Choroid plexus epithelial cell (primary cell): ENCODE results near the gene PPM1B.
A peak's percentile ranks its signal among the peaks of the same experiment; 100 is the strongest.

Source experiments
- DNase-seq: peaks from one replicate; pipeline ENCODE4 v3.0.0-alpha.2; 2010; ENCODE audit warnings: low read depth
- H3K4me3 ChIP-seq: 2 replicates; pipeline ENCODE4 v1.5.1; 2011; ENCODE audit warnings: low read depth, mild to moderate bottlenecking, control low read depth, low read length, moderate library complexity
- CTCF ChIP-seq: conservative IDR thresholded peaks from 2 replicates; pipeline ENCODE4 v1.5.1; 2011; ENCODE audit warnings: low read depth, mild to moderate bottlenecking, control low read depth, inconsistent platforms, low read length, moderate library complexity

Gene PPM1B

GRCh38 chr2:44163777-44164176, 4.9 kb upstream of the PPM1B start:
- H3K4me3 ChIP-seq: no peak overlapping the region
- no peak for DNase-seq
- TF ChIP-seq CTCF: no peak

GRCh38 chr2:44164617-44165016, 4.1 kb upstream of the PPM1B start:
- H3K4me3 ChIP-seq: no peak overlapping the region
- TF ChIP-seq CTCF: no peak
- no peak for DNase-seq

- TF ChIP-seq CTCF: no peak
- no peak for DNase-seq
- H3K4me3 ChIP-seq: no peak overlapping the region
Measured at GRCh38 chr2:44166096-44166495, 2.6 kb upstream of the PPM1B start.

GRCh38 chr2:44167311-44167907, 1.3 kb upstream of the PPM1B start:
- DNase-seq: no peak
- H3K4me3 ChIP-seq: peak overlapping the region; percentile 76
- TF ChIP-seq CTCF: no peak

GRCh38 chr2:44167908-44168680, 581 bp upstream of the PPM1B start:
- no peak for TF ChIP-seq CTCF
- DNase-seq: peak; percentile 100
- H3K4me3 ChIP-seq: peak overlapping the region; percentile 76

- peak overlapping the region; percentile 89 for H3K4me3 ChIP-seq
- peak; percentile 62 for DNase-seq
- no peak for TF ChIP-seq CTCF
Measured at GRCh38 chr2:44169155-44169898, 652 bp downstream of the PPM1B start.
